Smooth muscle cell of the umbilical artery (primary cell): ENCODE results near the gene TUB. TPM values are rescaled to one million over a fixed set of nuclear protein-coding genes. Genes with fewer than 3 reads are reported as not detected.

Experiments used
- total RNA-seq: library from RNA; depleted of rRNA; stranded (reverse); fragments of >200 nt; gene quantifications from 2 replicates; pipeline ENCODE4 v1.2.3, GENCODE V29; 2014

Gene TUB
- total RNA-seq, result 3.1 and 5.3 TPM in 2 replicates

GRCh38 chr11:8080674-8081590 lies at the start of gene TUB:
Gene TUB (plus strand): TSS chr11:8081211. CDS start chr11:8081511, 300 bp downstream.

Other genes starting within 250 kb of the TUB start
- gene OR10A6, start 149.9 kb upstream of the TUB start, total RNA-seq, result not detected in 2 replicates
- not detected in 2 replicates for gene OR10A3, start 139.5 kb upstream of the TUB start, total RNA-seq
- gene NLRP10, start 115.8 kb upstream of the TUB start, total RNA-seq, result 0.78 TPM in 1 of 2 replicates, not detected in the other
- gene EIF3F, start 93.9 kb upstream of the TUB start, total RNA-seq, result 156 and 252 TPM in 2 replicates
- gene RIC3, start 87.8 kb downstream of the TUB start, total RNA-seq, result not detected in 2 replicates
- not detected in 2 replicates for gene LMO1, start 182.7 kb downstream of the TUB start, total RNA-seq